ENCODE results near the gene CBX3. TPM values are rescaled to one million over a fixed set of nuclear protein-coding genes. Genes with fewer than 3 reads are reported as not detected.

The CBX3 gene
- total RNA-seq, 1 donor from 2014 or later = 107 TPM

GRCh38 chr7:26155531-26156375, 45.8 kb upstream of the CBX3 start:
- no peaks in the 10 kb centered on the region for H3K36me3 ChIP-seq (ENCODE audit: control insufficient read depth, insufficient read depth, low read length)
- DNase-seq (ENCODE audit: low read depth) = peak; percentile 65
- H3K4me3 ChIP-seq (ENCODE audit: low read depth, low read length) = no peak overlapping the region
- no peaks in the 10 kb centered on the region for H3K27me3 ChIP-seq (ENCODE audit: control insufficient read depth, insufficient read depth, low read length)
- TF ChIP-seq CTCF (IDR thresholded peaks at IDR 0.05; ENCODE audit: insufficient read depth, low read length, poor library complexity, severe bottlenecking) = no peak

GRCh38 chr7:26156451-26157420, 44.8 kb upstream of the CBX3 start:
- H3K27me3 ChIP-seq (ENCODE audit: control insufficient read depth, insufficient read depth, low read length) = no peaks in the 10 kb centered on the region
- no peak for TF ChIP-seq CTCF (IDR thresholded peaks at IDR 0.05; ENCODE audit: insufficient read depth, low read length, poor library complexity, severe bottlenecking)
- peak; percentile 92 for DNase-seq (ENCODE audit: low read depth)
- H3K4me3 ChIP-seq (ENCODE audit: low read depth, low read length) = no peak overlapping the region
- H3K36me3 ChIP-seq (ENCODE audit: control insufficient read depth, insufficient read depth, low read length) = no peaks in the 10 kb centered on the region

GRCh38 chr7:26157520-26158105, 43.9 kb upstream of the CBX3 start:
- TF ChIP-seq CTCF (IDR thresholded peaks at IDR 0.05; ENCODE audit: insufficient read depth, low read length, poor library complexity, severe bottlenecking) = no peak
- no peak overlapping the region for H3K4me3 ChIP-seq (ENCODE audit: low read depth, low read length)
- no peak for DNase-seq (ENCODE audit: low read depth)
- H3K36me3 ChIP-seq (ENCODE audit: control insufficient read depth, insufficient read depth, low read length) = no peaks in the 10 kb centered on the region
- no peaks in the 10 kb centered on the region for H3K27me3 ChIP-seq (ENCODE audit: control insufficient read depth, insufficient read depth, low read length)

GRCh38 chr7:26159243-26159642, 42.3 kb upstream of the CBX3 start:
- H3K4me3 ChIP-seq (ENCODE audit: low read depth, low read length) = no peak overlapping the region
- H3K27me3 ChIP-seq (ENCODE audit: control insufficient read depth, insufficient read depth, low read length) = no peaks in the 10 kb centered on the region
- DNase-seq (ENCODE audit: low read depth) = no peak
- no peaks in the 10 kb centered on the region for H3K36me3 ChIP-seq (ENCODE audit: control insufficient read depth, insufficient read depth, low read length)
- TF ChIP-seq CTCF (IDR thresholded peaks at IDR 0.05; ENCODE audit: insufficient read depth, low read length, poor library complexity, severe bottlenecking) = no peak

- H3K27me3 ChIP-seq (ENCODE audit: control insufficient read depth, insufficient read depth, low read length) = no peaks in the 10 kb centered on the region
- DNase-seq (ENCODE audit: low read depth) = no peak
- H3K4me3 ChIP-seq (ENCODE audit: low read depth, low read length) = no peak overlapping the region
- H3K36me3 ChIP-seq (ENCODE audit: control insufficient read depth, insufficient read depth, low read length) = no peaks in the 10 kb centered on the region
- TF ChIP-seq CTCF (IDR thresholded peaks at IDR 0.05; ENCODE audit: insufficient read depth, low read length, poor library complexity, severe bottlenecking) = no peak
Measured at GRCh38 chr7:26160896-26161295, 40.6 kb upstream of the CBX3 start.
